ENCODE measurements around the gene CACNG8.

The CACNG8 gene

DNA sequence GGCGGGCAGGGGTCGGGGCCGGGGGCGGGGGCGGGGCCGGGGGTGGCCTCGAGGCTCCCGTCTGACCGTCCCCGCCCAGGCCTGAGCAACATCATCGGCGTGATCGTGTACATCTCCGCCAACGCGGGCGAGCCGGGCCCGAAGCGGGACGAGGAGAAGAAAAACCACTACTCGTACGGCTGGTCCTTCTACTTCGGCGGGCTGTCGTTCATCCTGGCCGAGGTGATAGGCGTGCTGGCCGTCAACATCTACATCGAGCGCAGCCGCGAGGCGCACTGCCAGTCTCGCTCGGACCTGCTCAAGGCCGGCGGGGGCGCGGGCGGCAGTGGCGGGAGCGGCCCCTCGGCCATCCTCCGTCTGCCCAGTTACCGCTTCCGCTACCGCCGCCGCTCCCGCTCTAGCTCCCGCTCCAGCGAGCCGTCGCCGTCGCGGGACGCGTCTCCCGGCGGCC is 19.3 kb downstream of the CACNG8 start:
- no peak overlapping the region for H3K9ac ChIP-seq (ENCODE audit: low read depth, low read length, poor library complexity, severe bottlenecking)
- TF ChIP-seq, protein P1, sequence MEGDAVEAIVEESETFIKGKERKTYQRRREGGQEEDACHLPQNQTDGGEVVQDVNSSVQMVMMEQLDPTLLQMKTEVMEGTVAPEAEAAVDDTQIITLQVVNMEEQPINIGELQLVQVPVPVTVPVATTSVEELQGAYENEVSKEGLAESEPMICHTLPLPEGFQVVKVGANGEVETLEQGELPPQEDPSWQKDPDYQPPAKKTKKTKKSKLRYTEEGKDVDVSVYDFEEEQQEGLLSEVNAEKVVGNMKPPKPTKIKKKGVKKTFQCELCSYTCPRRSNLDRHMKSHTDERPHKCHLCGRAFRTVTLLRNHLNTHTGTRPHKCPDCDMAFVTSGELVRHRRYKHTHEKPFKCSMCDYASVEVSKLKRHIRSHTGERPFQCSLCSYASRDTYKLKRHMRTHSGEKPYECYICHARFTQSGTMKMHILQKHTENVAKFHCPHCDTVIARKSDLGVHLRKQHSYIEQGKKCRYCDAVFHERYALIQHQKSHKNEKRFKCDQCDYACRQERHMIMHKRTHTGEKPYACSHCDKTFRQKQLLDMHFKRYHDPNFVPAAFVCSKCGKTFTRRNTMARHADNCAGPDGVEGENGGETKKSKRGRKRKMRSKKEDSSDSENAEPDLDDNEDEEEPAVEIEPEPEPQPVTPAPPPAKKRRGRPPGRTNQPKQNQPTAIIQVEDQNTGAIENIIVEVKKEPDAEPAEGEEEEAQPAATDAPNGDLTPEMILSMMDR (conservative IDR thresholded peaks at IDR 0.05; ENCODE audit: low read length), result no peak
- TF ChIP-seq EZH2phosphoT487 (IDR thresholded peaks at IDR 0.05; ENCODE audit: borderline replicate concordance), result no peak
- H3K4me3 ChIP-seq (ENCODE audit: low read length, poor library complexity, severe bottlenecking), result no peak overlapping the region
- no peaks in the 10 kb centered on the region for H3K36me3 ChIP-seq (ENCODE audit: insufficient read depth, low read length)
- no peaks in the 10 kb centered on the region for H3K79me2 ChIP-seq (ENCODE audit: insufficient read depth, low read length)
- H3K27me3 ChIP-seq (ENCODE audit: insufficient read depth, low read length, poor library complexity, severe bottlenecking), result no peaks in the 10 kb centered on the region
- H3K9me2 ChIP-seq (replicated peaks; ENCODE audit: low read depth, low read length), result no peaks in the 10 kb centered on the region
- H3F3A ChIP-seq (ENCODE audit: low read depth), result no peaks in the 10 kb centered on the region
- H3K4me2 ChIP-seq (ENCODE audit: low read depth, low read length, poor library complexity, severe bottlenecking), result no peak overlapping the region
- H2AFZ ChIP-seq (ENCODE audit: low read length), result no peak overlapping the region
- no peaks in the 10 kb centered on the region for H4K20me1 ChIP-seq (ENCODE audit: insufficient read depth, low read length, poor library complexity, severe bottlenecking)
- no peaks in the 10 kb centered on the region for H3K4me1 ChIP-seq (ENCODE audit: insufficient read depth, low read length, poor library complexity, severe bottlenecking)
- no peaks in the 10 kb centered on the region for H3K9me3 ChIP-seq (ENCODE audit: insufficient read depth, low read depth, low read length)

DNA sequence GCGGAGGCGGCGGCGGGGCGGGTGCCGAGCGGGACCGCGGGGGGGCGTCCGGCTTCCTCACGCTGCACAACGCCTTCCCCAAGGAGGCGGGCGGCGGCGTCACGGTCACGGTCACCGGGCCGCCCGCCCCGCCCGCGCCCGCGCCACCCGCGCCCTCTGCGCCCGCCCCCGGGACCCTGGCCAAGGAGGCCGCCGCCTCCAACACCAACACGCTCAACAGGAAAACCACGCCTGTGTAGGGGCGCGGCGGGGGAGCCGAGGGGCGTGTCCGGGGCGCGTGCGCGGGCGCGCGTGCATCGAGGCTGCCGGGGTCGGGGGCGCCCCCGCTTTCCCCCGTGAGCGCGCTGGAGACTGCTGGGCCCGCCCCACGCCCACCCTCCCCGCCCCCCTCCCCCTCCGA is 19.9 kb downstream of the CACNG8 start:
- no peak overlapping the region for H3K4me2 ChIP-seq (ENCODE audit: low read depth, low read length, poor library complexity, severe bottlenecking)
- no peaks in the 10 kb centered on the region for H3K79me2 ChIP-seq (ENCODE audit: insufficient read depth, low read length)
- H3K4me1 ChIP-seq (ENCODE audit: insufficient read depth, low read length, poor library complexity, severe bottlenecking), result no peaks in the 10 kb centered on the region
- H3K4me3 ChIP-seq (ENCODE audit: low read length, poor library complexity, severe bottlenecking), result no peak overlapping the region
- no peaks in the 10 kb centered on the region for H3F3A ChIP-seq (ENCODE audit: low read depth)
- H3K36me3 ChIP-seq (ENCODE audit: insufficient read depth, low read length), result no peaks in the 10 kb centered on the region
- H4K20me1 ChIP-seq (ENCODE audit: insufficient read depth, low read length, poor library complexity, severe bottlenecking), result no peaks in the 10 kb centered on the region
- no peaks in the 10 kb centered on the region for H3K27me3 ChIP-seq (ENCODE audit: insufficient read depth, low read length, poor library complexity, severe bottlenecking)
- no peaks in the 10 kb centered on the region for H3K9me2 ChIP-seq (replicated peaks; ENCODE audit: low read depth, low read length)
- TF ChIP-seq, protein P1 (conservative IDR thresholded peaks at IDR 0.05; ENCODE audit: low read length), result no peak
- no peak for TF ChIP-seq EZH2phosphoT487 (IDR thresholded peaks at IDR 0.05; ENCODE audit: borderline replicate concordance)
- H2AFZ ChIP-seq (ENCODE audit: low read length), result no peak overlapping the region
- no peak overlapping the region for H3K9ac ChIP-seq (ENCODE audit: low read depth, low read length, poor library complexity, severe bottlenecking)
- no peaks in the 10 kb centered on the region for H3K9me3 ChIP-seq (ENCODE audit: insufficient read depth, low read depth, low read length)

DNA sequence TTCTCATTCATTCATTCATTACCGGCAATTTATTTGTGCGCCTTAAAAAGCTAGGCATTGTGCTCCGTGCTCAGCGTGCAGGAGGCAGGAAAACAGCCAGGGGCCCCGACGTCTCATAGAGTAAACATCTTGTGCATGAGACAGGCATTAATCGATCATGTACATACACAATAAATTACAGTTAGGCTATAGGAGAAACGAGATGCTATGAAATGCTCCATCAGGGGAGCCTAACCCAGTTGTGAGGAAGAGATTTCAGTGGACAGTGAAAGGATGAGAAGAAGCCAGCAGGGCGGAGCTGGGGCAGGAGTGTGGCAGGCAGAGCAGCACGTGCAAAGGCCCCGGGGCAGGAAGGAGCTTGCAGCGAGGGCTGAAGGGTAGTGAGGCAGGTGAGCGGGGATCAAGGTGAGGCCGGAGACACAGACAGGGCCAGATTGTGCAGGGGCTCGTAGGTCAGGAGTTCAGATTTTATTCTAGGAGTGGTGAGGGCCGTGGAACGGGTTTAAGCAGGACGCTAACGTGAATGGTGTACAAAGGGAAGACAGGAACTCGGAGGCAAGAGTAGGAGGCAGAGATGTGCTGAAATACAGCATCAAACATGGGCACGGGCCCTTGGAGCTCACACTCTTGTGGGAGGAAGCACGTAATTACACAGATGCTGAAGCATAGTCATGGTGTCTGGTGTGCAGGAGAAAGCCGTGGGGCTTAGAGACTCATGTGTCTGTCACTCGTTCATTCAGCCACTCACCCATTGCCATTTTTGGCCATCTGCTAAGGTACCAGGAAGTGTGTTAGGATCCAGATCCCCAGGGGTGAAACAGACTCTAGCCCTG is 20.9 kb downstream of the CACNG8 start:
- H3K9me2 ChIP-seq (replicated peaks; ENCODE audit: low read depth, low read length), result no peaks in the 10 kb centered on the region
- no peaks in the 10 kb centered on the region for H3K79me2 ChIP-seq (ENCODE audit: insufficient read depth, low read length)
- H2AFZ ChIP-seq (ENCODE audit: low read length), result no peak overlapping the region
- H3K27me3 ChIP-seq (ENCODE audit: insufficient read depth, low read length, poor library complexity, severe bottlenecking), result no peaks in the 10 kb centered on the region
- H3K4me1 ChIP-seq (ENCODE audit: insufficient read depth, low read length, poor library complexity, severe bottlenecking), result no peaks in the 10 kb centered on the region
- TF ChIP-seq, protein P1 (conservative IDR thresholded peaks at IDR 0.05; ENCODE audit: low read length), result no peak
- no peak for TF ChIP-seq EZH2phosphoT487 (IDR thresholded peaks at IDR 0.05; ENCODE audit: borderline replicate concordance)
- no peak overlapping the region for H3K4me2 ChIP-seq (ENCODE audit: low read depth, low read length, poor library complexity, severe bottlenecking)
- no peaks in the 10 kb centered on the region for H3K9me3 ChIP-seq (ENCODE audit: insufficient read depth, low read depth, low read length)
- no peak overlapping the region for H3K4me3 ChIP-seq (ENCODE audit: low read length, poor library complexity, severe bottlenecking)
- no peaks in the 10 kb centered on the region for H3K36me3 ChIP-seq (ENCODE audit: insufficient read depth, low read length)
- H4K20me1 ChIP-seq (ENCODE audit: insufficient read depth, low read length, poor library complexity, severe bottlenecking), result no peaks in the 10 kb centered on the region
- no peak overlapping the region for H3K9ac ChIP-seq (ENCODE audit: low read depth, low read length, poor library complexity, severe bottlenecking)
- H3F3A ChIP-seq (ENCODE audit: low read depth), result no peaks in the 10 kb centered on the region

All from Loucy (cell line).